Activated T-helper 1 cell treated with anti-CD3 and anti-CD28 coated beads, Interleukin-12 subunit alpha, Interleukin-12 subunit beta, Interleukin-2, Interleukin-4 antibody, amounts not matched to agents 30 ng/mL and 10 ng/mL and 1 ng/mL, durations not matched to agents 14 hours and 24 hours and 36 hours (primary cell): ENCODE data around the gene TXLNG. TPM values are rescaled to one million over a fixed set of nuclear protein-coding genes. Genes with fewer than 3 reads are reported as not detected.
"Not testable (repeated sequence)": the region's sequence is repeated elsewhere in the genome, so short reads cannot be mapped to it uniquely, and the experiment has no call there.

Source experiments
- DNase-seq: peaks from one replicate; pipeline ENCODE4 v3.0.0; 2021; ENCODE audit warnings: low spot score
- H3K27ac Mint-ChIP-seq: one replicate; pipeline ENCODE4 v1.8.0; 2021; ENCODE audit warnings: mild to moderate bottlenecking, mixed read lengths
- H3K27me3 Mint-ChIP-seq: one replicate; pipeline ENCODE4 v1.8.0; 2022; ENCODE audit warnings: mild to moderate bottlenecking, moderate library complexity, mixed read lengths; ENCODE audit not compliant: insufficient read depth
- H3K36me3 Mint-ChIP-seq: one replicate; pipeline ENCODE4 v1.8.0; 2021; ENCODE audit warnings: low read depth, mixed read lengths
- H3K4me1 Mint-ChIP-seq: one replicate; pipeline ENCODE4 v1.8.0; 2021; ENCODE audit warnings: low read depth, mixed read lengths
- H3K4me3 Mint-ChIP-seq: one replicate; pipeline ENCODE4 v1.8.0; 2021; ENCODE audit warnings: mild to moderate bottlenecking, moderate library complexity, mixed read lengths
- H3K9me3 Mint-ChIP-seq: one replicate; pipeline ENCODE4 v1.8.0; 2021; ENCODE audit warnings: mixed read lengths
- intact Hi-C: fragments of 100-400 bp; cut with micrococcal nuclease; formaldehyde crosslinking; loops from one replicate; pipeline ENCODE4 v1.15.1; 2024
- total RNA-seq: library from RNA; stranded (reverse); gene quantifications from 2 replicates; pipeline ENCODE4 v1.2.3, GENCODE V29; 2022

The TXLNG gene
- total RNA-seq: 23.8 and 25.4 TPM in 2 replicates

- no peaks in the 10 kb centered on the region for H3K9me3 Mint-ChIP-seq
- H3K27ac Mint-ChIP-seq: peak within 1 kb of the TSS; percentile 94
- DNase-seq: peak; percentile 91
- H3K27me3 Mint-ChIP-seq: no peaks in the 10 kb centered on the region
- peaks cover 11% of the 10 kb centered on the region for H3K4me1 Mint-ChIP-seq
- H3K4me3 Mint-ChIP-seq: peak within 1 kb of the TSS; percentile 92
- intact Hi-C loops: loop anchor here (1.0 to 5.0 kb wide), 5 partner anchors 41 to 1641 kb away; partner anchors contain the start of genes CA5B, CDKL5, RBBP7 and SYAP1
- no peaks in the 10 kb centered on the region for H3K36me3 Mint-ChIP-seq
These were observed at the start of gene TXLNG for GRCh38 chrX:16786139-16786790. TXLNG (plus strand) TSS chrX:16786466; CDS start chrX:16786488, 22 bp downstream.

DNA sequence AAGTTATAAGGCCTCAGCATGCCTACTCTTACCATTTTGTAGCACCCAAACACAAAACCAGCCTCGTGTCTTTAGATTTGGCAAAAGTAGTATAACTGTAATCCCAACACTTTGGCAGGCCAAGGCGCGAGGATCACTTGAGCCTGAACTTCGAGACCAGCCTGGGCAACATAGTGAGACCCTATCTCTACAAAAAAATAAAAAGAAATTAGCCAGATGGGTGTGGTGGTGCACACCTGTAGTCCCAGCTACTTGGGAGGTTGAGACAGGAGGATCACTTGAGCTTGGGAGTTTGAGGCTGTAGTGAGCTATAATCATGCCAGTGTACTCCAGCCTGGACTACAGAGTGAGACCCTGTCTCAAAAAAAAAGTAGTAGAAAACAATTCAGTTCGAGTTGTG, 49.2 kb upstream of the TXLNG start:
- DNase-seq: no peak
- Mint-ChIP-seq H3K4me1 (peaks cover 6% of the 10 kb centered on the region), H3K4me3 (no peak overlapping the region), H3K27me3 (no peaks in the 10 kb centered on the region), H3K36me3 (peaks cover 16% of the 10 kb centered on the region), H3K9me3 (no peaks in the 10 kb centered on the region), H3K27ac (no peak overlapping the region)
- intact Hi-C loops: no loop called here

- no peak overlapping the region for H3K4me3 Mint-ChIP-seq
- peaks cover 22% of the 10 kb centered on the region for H3K36me3 Mint-ChIP-seq
- H3K27ac Mint-ChIP-seq: no peak overlapping the region
- no peaks in the 10 kb centered on the region for H3K4me1 Mint-ChIP-seq
- no peak for DNase-seq
- H3K9me3 Mint-ChIP-seq: no peaks in the 10 kb centered on the region
- H3K27me3 Mint-ChIP-seq: no peaks in the 10 kb centered on the region
- intact Hi-C loops: no loop called here
These were observed 46.7 kb upstream of the TXLNG start for GRCh38 chrX:16739574-16739973.

DNA sequence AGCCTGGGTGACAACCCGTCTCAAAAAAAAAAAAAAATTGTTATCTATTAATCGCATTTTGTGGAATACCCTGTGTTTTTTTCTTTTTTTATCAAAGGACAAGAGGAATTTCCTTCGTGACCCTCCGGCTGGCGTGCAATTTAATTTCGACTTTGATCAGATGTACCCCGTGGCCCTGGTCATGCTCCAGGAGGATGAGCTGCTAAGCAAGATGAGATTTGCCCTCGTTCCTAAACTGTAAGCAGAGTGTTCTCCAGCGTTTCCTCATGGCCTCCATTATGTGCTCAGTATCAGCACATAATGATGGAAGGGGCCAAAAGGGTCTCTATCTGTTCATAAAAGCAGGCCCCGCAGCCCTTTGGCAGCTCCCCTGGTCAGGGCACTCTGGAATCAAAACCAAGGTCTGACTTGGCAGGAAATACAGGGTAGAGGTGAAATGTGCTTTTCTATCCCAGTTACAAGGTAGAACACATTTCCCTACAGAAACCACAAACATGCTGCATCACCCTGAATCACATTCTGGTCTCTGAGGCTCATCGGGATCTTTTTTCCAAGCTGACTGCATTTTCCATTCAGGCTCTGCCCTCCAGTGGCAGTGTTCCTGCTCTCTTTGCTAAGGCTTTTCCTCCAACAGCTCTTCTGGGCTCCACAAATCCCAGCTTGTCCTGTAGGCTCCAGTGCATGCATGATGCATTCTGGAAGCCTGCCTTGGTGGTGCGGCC, 42.5 kb upstream of the TXLNG start:
- Mint-ChIP-seq H3K4me1 (no peaks in the 10 kb centered on the region), H3K4me3 (no peak overlapping the region), H3K27me3 (no peaks in the 10 kb centered on the region), H3K9me3 (no peaks in the 10 kb centered on the region), H3K27ac (no peak overlapping the region), H3K36me3 (peaks cover 14% of the 10 kb centered on the region)
- intact Hi-C loops: no loop called here
- DNase-seq: no peak

- H3K27me3 Mint-ChIP-seq: no peaks in the 10 kb centered on the region
- H3K27ac Mint-ChIP-seq: no peak overlapping the region
- peaks cover 10% of the 10 kb centered on the region for H3K36me3 Mint-ChIP-seq
- DNase-seq: no peak
- no peaks in the 10 kb centered on the region for H3K4me1 Mint-ChIP-seq
- H3K4me3 Mint-ChIP-seq: no peak overlapping the region
- intact Hi-C loops: no loop called here
- no peaks in the 10 kb centered on the region for H3K9me3 Mint-ChIP-seq
These were observed 41.2 kb upstream of the TXLNG start for GRCh38 chrX:16745102-16745501.

DNA sequence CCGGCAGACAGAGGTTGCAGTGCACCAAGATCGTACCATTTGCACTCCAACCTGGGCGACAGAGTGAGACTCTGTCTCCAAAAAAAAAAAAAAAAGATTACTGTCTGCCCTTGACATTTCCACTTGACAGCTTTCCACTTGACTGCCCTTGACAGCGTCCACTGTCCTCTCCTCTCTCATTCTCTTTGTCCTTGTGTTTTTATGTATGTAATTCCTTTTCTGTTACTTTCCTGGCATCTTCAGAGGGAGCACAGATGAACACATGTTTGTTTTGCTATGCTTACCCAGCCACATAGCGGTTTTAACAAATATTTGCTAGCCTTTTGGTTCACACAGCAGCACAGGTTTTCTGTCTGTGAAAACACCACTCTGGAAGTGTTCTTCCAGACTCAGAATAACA, 40.6 kb upstream of the TXLNG start:
- Mint-ChIP-seq H3K27ac (no peak overlapping the region), H3K9me3 (no peaks in the 10 kb centered on the region), H3K36me3 (peaks cover 9% of the 10 kb centered on the region), H3K4me1 (no peaks in the 10 kb centered on the region), H3K4me3 (no peak overlapping the region), H3K27me3 (no peaks in the 10 kb centered on the region)
- intact Hi-C loops: no loop called here
- no peak for DNase-seq

GRCh38 chrX:16748425-16748824, 37.8 kb upstream of the TXLNG start:
- no peak overlapping the region for H3K4me3 Mint-ChIP-seq
- no peak for DNase-seq
- no peaks in the 10 kb centered on the region for H3K4me1 Mint-ChIP-seq
- no peaks in the 10 kb centered on the region for H3K9me3 Mint-ChIP-seq
- no peak overlapping the region for H3K27ac Mint-ChIP-seq
- H3K27me3 Mint-ChIP-seq: no peaks in the 10 kb centered on the region
- intact Hi-C loops: no loop called here
- H3K36me3 Mint-ChIP-seq: peaks cover 11% of the 10 kb centered on the region

DNA sequence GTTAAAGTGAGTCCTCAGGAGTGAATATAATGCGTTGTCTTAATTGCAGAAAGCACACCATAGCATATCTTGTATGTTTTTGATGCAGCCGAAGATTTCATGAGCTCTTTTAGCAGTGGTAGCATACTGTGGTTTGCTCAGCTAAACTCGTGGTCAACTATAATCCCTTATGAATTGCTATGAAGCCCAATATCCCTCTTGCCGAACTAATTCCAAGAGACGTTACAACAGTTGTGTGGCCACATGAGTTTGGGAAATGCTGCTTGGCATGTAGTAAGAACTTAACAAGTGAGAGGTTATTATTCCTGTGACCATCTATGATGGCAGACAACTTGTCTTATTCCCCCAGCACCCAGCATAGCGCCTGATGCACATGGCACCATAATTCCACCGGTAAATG, 36.1 kb upstream of the TXLNG start:
- no peaks in the 10 kb centered on the region for H3K4me1 Mint-ChIP-seq
- no peak overlapping the region for H3K27ac Mint-ChIP-seq
- no peak overlapping the region for H3K4me3 Mint-ChIP-seq
- no peak for DNase-seq
- no peaks in the 10 kb centered on the region for H3K27me3 Mint-ChIP-seq
- peaks cover 8% of the 10 kb centered on the region for H3K36me3 Mint-ChIP-seq
- no peaks in the 10 kb centered on the region for H3K9me3 Mint-ChIP-seq
- intact Hi-C loops: no loop called here

- Mint-ChIP-seq H3K4me1 (no peaks in the 10 kb centered on the region), H3K9me3 (no peaks in the 10 kb centered on the region), H3K27me3 (no peaks in the 10 kb centered on the region), H3K4me3 (no peak overlapping the region), H3K36me3 (peaks cover 11% of the 10 kb centered on the region), H3K27ac (no peak overlapping the region)
- intact Hi-C loops: no loop called here
- DNase-seq: no peak
These were observed 32.2 kb upstream of the TXLNG start for GRCh38 chrX:16754019-16754418.

DNA sequence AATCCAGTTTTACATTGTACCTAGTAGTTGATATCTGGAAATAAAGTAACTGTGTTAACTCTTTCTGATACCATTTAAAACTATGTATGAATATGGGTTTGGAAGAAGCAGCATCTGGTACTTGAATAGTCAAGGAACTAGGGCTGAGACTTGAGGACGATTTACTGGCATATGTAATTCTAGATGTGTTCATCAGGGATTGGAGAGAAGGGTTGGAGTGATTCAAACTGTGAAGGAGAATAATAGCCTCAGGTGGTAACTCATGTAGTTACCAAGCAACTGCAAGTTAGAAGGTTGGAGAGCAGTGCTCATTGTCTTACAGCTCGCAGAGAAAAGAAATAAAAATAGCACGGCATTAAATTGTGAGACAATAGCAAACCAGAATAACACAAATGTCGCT, 29.5 kb upstream of the TXLNG start:
- no peaks in the 10 kb centered on the region for H3K9me3 Mint-ChIP-seq
- no peaks in the 10 kb centered on the region for H3K4me1 Mint-ChIP-seq
- intact Hi-C loops: no loop called here
- no peak overlapping the region for H3K4me3 Mint-ChIP-seq
- no peak for DNase-seq
- no peaks in the 10 kb centered on the region for H3K27me3 Mint-ChIP-seq
- no peak overlapping the region for H3K27ac Mint-ChIP-seq
- peaks cover 11% of the 10 kb centered on the region for H3K36me3 Mint-ChIP-seq

- H3K4me1 Mint-ChIP-seq, H3K27me3 Mint-ChIP-seq, DNase-seq, H3K9me3 Mint-ChIP-seq, intact Hi-C loops, H3K4me3 Mint-ChIP-seq, H3K27ac Mint-ChIP-seq, H3K36me3 Mint-ChIP-seq: not testable (repeated sequence)
These were observed 24.8 kb upstream of the TXLNG start for GRCh38 chrX:16761500-16761899.

- Mint-ChIP-seq H3K27ac (no peak overlapping the region), H3K27me3 (no peaks in the 10 kb centered on the region), H3K4me1 (no peaks in the 10 kb centered on the region), H3K9me3 (no peaks in the 10 kb centered on the region), H3K36me3 (no peaks in the 10 kb centered on the region), H3K4me3 (no peak overlapping the region)
- no peak for DNase-seq
- intact Hi-C loops: no loop called here
These were observed 23.7 kb upstream of the TXLNG start for GRCh38 chrX:16762579-16762978.

- H3K4me1 Mint-ChIP-seq: no peaks in the 10 kb centered on the region
- H3K27ac Mint-ChIP-seq: no peak overlapping the region
- H3K4me3 Mint-ChIP-seq: no peak overlapping the region
- no peaks in the 10 kb centered on the region for H3K9me3 Mint-ChIP-seq
- intact Hi-C loops: no loop called here
- no peaks in the 10 kb centered on the region for H3K36me3 Mint-ChIP-seq
- no peaks in the 10 kb centered on the region for H3K27me3 Mint-ChIP-seq
- no peak for DNase-seq
These were observed 20.7 kb upstream of the TXLNG start for GRCh38 chrX:16765594-16765993.
